Rectal smooth muscle tissue (tissue), 1 donor: ENCODE data around the gene IDH1.

Experiments
- H3K27ac ChIP-seq: one replicate; pipeline ENCODE4 v1.7.0; 2013; ENCODE audit warnings: low read depth, low read length, inconsistent platforms
- H3K27me3 ChIP-seq: one replicate; pipeline ENCODE4 v1.7.0; 2013; ENCODE audit warnings: low read length; ENCODE audit not compliant: control insufficient read depth, insufficient read depth
- H3K36me3 ChIP-seq: one replicate; pipeline ENCODE4 v1.7.0; 2013; ENCODE audit warnings: low read length; ENCODE audit not compliant: control insufficient read depth, insufficient read depth
- H3K4me1 ChIP-seq: one replicate; pipeline ENCODE4 v1.7.0; 2013; ENCODE audit warnings: low read length; ENCODE audit not compliant: control insufficient read depth, insufficient read depth
- H3K4me3 ChIP-seq: one replicate; pipeline ENCODE4 v1.7.0; 2013; ENCODE audit warnings: low read length
- H3K9ac ChIP-seq: one replicate; pipeline ENCODE4 v1.7.0; 2013; ENCODE audit warnings: low read length

Gene IDH1

GRCh38 chr2:208254118-208254870, 577 bp downstream of the IDH1 start:
- no peak overlapping the region for H3K9ac ChIP-seq
- H3K27ac ChIP-seq = peak overlapping the region; percentile 57

GRCh38 chr2:208253600-208254117, 1.2 kb downstream of the IDH1 start:
- no peaks in the 10 kb centered on the region for H3K4me1 ChIP-seq
- H3K4me3 ChIP-seq = peak overlapping the region; percentile 73
- H3K27ac ChIP-seq = peak overlapping the region; percentile 57
- no peaks in the 10 kb centered on the region for H3K27me3 ChIP-seq
- peaks cover 2% of the 10 kb centered on the region for H3K36me3 ChIP-seq
- no peak overlapping the region for H3K9ac ChIP-seq

More at GRCh38 chr2:208254118-208254870, 577 bp downstream of the IDH1 start:
- no peaks in the 10 kb centered on the region for H3K27me3 ChIP-seq
- H3K36me3 ChIP-seq = peaks cover 2% of the 10 kb centered on the region
- H3K4me1 ChIP-seq = no peaks in the 10 kb centered on the region
- H3K4me3 ChIP-seq = peak overlapping the region; percentile 73

GRCh38 chr2:208252716-208253492, 2.0 kb downstream of the IDH1 start:
- peak overlapping the region; percentile 57 for H3K27ac ChIP-seq
- no peaks in the 10 kb centered on the region for H3K27me3 ChIP-seq
- H3K4me3 ChIP-seq = no peak overlapping the region
- H3K4me1 ChIP-seq = no peaks in the 10 kb centered on the region
- no peak overlapping the region for H3K9ac ChIP-seq
- peaks cover 2% of the 10 kb centered on the region for H3K36me3 ChIP-seq

- Histone ChIP-seq H3K27ac (no peak overlapping the region), H3K36me3 (peaks cover 2% of the 10 kb centered on the region), H3K9ac (no peak overlapping the region), H3K4me1 (no peaks in the 10 kb centered on the region), H3K27me3 (no peaks in the 10 kb centered on the region), H3K4me3 (no peak overlapping the region)
Measured at GRCh38 chr2:208251098-208251497, 3.8 kb downstream of the IDH1 start.

- Histone ChIP-seq H3K4me3 (no peak overlapping the region), H3K4me1 (no peaks in the 10 kb centered on the region), H3K9ac (no peak overlapping the region), H3K36me3 (peaks cover 6% of the 10 kb centered on the region), H3K27ac (no peak overlapping the region), H3K27me3 (no peaks in the 10 kb centered on the region)
Measured at GRCh38 chr2:208250388-208250787, 4.5 kb downstream of the IDH1 start.

GRCh38 chr2:208249296-208249695, 5.6 kb downstream of the IDH1 start:
- H3K9ac ChIP-seq = no peak overlapping the region
- no peak overlapping the region for H3K4me3 ChIP-seq
- H3K27me3 ChIP-seq = no peaks in the 10 kb centered on the region
- H3K27ac ChIP-seq = no peak overlapping the region
- H3K36me3 ChIP-seq = peaks cover 8% of the 10 kb centered on the region
- H3K4me1 ChIP-seq = no peaks in the 10 kb centered on the region

GRCh38 chr2:208248601-208249000, 6.3 kb downstream of the IDH1 start:
- no peak overlapping the region for H3K27ac ChIP-seq
- no peak overlapping the region for H3K4me3 ChIP-seq
- no peak overlapping the region for H3K9ac ChIP-seq
- no peaks in the 10 kb centered on the region for H3K4me1 ChIP-seq
- peaks cover 8% of the 10 kb centered on the region for H3K36me3 ChIP-seq
- H3K27me3 ChIP-seq = no peaks in the 10 kb centered on the region

- H3K4me3 ChIP-seq = no peak overlapping the region
- H3K36me3 ChIP-seq = peaks cover 11% of the 10 kb centered on the region
- no peaks in the 10 kb centered on the region for H3K27me3 ChIP-seq
- no peak overlapping the region for H3K27ac ChIP-seq
- no peak overlapping the region for H3K9ac ChIP-seq
- no peaks in the 10 kb centered on the region for H3K4me1 ChIP-seq
Measured at GRCh38 chr2:208245746-208246145, 9.1 kb downstream of the IDH1 start.

GRCh38 chr2:208244422-208244821, 10.4 kb downstream of the IDH1 start:
- Histone ChIP-seq H3K4me1 (no peaks in the 10 kb centered on the region), H3K4me3 (no peak overlapping the region), H3K9ac (no peak overlapping the region), H3K27ac (no peak overlapping the region), H3K27me3 (no peaks in the 10 kb centered on the region), H3K36me3 (peaks cover 17% of the 10 kb centered on the region)

GRCh38 chr2:208240619-208241209, 14.2 kb downstream of the IDH1 start:
- H3K4me1 ChIP-seq = no peaks in the 10 kb centered on the region
- H3K4me3 ChIP-seq = no peak overlapping the region
- H3K27me3 ChIP-seq = no peaks in the 10 kb centered on the region
- peaks cover 14% of the 10 kb centered on the region for H3K36me3 ChIP-seq
- no peak overlapping the region for H3K27ac ChIP-seq
- H3K9ac ChIP-seq = no peak overlapping the region

GRCh38 chr2:208239770-208240493, 14.9 kb downstream of the IDH1 start:
- H3K27ac ChIP-seq = no peak overlapping the region

GRCh38 chr2:208235860-208236259, 19.0 kb downstream of the IDH1 start:
- Histone ChIP-seq H3K27ac (no peak overlapping the region), H3K36me3 (peaks cover 9% of the 10 kb centered on the region)

More at GRCh38 chr2:208239770-208240493, 14.9 kb downstream of the IDH1 start:
- no peaks in the 10 kb centered on the region for H3K27me3 ChIP-seq
- no peaks in the 10 kb centered on the region for H3K4me1 ChIP-seq
- H3K36me3 ChIP-seq = peaks cover 17% of the 10 kb centered on the region
- no peak overlapping the region for H3K4me3 ChIP-seq
- no peak overlapping the region for H3K9ac ChIP-seq

More at GRCh38 chr2:208235860-208236259, 19.0 kb downstream of the IDH1 start:
- H3K4me3 ChIP-seq = no peak overlapping the region
- H3K27me3 ChIP-seq = no peaks in the 10 kb centered on the region
- H3K4me1 ChIP-seq = no peaks in the 10 kb centered on the region
- no peak overlapping the region for H3K9ac ChIP-seq
